GM19025 (cell line): ENCODE results near the gene SDC1.

Experiments
- ATAC-seq: cut with Tn5 transposase; IDR thresholded peaks from one replicate; pipeline ENCODE4 v1.9.1; 2021; ENCODE audit warnings: mild to moderate bottlenecking, low read depth, moderate library complexity; ENCODE audit not compliant: unreplicated experiment

The SDC1 gene

GRCh38 chr2:20186855-20187187 is 38.1 kb downstream of the SDC1 start:
- ATAC-seq: no peak

- ATAC-seq: no peak
Measured at GRCh38 chr2:20186078-20186854, 38.7 kb downstream of the SDC1 start.

GRCh38 chr2:20185176-20186022 is 39.5 kb downstream of the SDC1 start:
- no peak for ATAC-seq

- no peak for ATAC-seq
Measured at GRCh38 chr2:20184067-20184938, 40.6 kb downstream of the SDC1 start.

DNA sequence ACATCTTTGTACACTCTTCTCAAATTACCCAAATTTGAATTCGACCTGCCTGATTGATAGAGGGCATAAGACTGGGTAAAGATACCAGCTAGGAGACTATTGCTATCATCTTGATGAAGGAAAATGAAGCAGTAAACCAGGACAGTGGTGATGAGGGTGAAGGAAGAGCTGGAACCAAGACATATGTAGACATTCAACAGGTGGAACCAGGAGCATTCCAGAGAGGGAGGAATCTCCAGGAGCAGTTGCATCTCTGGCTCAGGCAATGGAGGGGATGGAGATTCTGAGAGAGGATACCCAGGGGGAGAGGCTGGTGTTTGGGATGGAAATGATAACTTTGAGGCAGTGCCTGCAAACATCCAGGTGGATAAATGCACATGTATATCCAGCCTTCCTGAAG is 41.6 kb downstream of the SDC1 start:
- no peak for ATAC-seq

GRCh38 chr2:20182241-20182931 is 42.5 kb downstream of the SDC1 start:
- no peak for ATAC-seq

DNA sequence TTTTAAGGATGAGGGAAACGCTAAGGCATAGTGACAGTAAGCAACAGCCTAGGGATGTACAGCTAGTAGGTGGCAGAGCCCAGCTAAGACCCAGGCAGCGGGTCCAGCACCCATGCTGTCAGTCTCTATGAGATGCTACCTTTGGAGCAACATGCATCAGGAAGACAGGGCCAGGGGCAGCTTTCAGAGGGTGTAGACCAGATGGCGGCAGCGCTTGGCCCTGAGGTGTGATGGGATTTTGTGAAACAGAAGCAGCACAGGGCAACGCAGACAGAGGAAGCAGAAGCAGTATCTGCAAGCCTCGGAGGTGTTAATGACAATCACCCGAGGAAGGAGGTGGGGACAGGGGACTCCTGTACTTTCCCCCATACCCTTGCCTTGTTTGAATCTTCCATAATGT is 43.2 kb downstream of the SDC1 start:
- ATAC-seq: no peak

- no peak for ATAC-seq
Measured at GRCh38 chr2:20180676-20181648, 44.0 kb downstream of the SDC1 start.

DNA sequence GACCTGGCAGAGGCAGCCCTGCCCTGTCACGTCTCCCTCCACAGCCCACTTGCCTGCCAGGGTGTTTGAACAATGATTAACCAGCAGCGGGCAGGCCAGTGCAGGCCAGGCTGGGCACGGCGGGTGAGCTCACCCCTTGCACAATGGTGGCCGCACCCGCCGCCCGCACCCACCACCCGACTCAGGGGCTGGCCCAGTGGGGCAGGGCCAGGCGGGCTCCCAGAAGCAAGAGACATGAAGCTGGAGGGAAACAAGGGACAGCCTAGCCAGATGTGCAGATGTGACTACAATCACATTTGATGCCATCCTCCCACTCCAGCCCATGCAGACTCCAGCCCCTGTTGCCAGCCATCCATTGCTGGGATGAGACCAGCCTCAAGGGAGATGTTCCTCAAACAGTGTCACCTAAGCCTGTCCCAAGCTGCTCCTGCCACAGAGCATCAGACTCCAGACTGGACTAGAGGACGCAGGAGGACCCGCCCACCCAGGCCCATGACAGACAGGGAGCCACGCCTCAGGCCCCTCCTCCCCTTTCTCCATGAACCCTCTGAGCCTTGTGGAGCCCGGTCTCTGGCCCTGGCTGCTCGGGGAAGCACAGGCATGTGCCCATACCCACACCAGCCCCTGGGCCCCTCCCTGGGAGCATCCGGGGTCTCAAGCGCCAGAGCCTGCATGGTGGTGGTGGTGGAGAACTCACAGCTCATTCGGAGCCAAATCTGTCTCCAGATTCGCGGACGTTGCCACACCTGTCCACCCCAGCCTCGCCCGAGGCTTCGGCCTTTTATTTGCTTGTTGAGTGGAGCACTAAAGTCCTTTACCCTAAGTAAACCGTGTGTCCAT is 45.0 kb downstream of the SDC1 start:
- no peak for ATAC-seq

DNA sequence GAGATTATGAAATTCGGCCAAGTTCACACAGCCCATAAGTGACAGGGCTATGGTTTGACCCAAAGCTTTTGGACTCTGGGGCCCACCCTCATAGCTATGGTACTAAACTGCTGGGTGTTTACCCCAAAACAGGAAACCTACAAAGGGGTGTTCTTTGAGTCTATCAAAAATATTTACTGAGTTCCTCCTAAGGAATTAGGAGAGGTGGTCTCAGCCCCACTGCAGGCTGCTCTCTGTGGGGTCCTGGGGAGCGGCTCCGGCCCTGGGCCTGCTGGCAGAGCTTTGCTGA is 45.5 kb downstream of the SDC1 start:
- ATAC-seq: no peak

DNA sequence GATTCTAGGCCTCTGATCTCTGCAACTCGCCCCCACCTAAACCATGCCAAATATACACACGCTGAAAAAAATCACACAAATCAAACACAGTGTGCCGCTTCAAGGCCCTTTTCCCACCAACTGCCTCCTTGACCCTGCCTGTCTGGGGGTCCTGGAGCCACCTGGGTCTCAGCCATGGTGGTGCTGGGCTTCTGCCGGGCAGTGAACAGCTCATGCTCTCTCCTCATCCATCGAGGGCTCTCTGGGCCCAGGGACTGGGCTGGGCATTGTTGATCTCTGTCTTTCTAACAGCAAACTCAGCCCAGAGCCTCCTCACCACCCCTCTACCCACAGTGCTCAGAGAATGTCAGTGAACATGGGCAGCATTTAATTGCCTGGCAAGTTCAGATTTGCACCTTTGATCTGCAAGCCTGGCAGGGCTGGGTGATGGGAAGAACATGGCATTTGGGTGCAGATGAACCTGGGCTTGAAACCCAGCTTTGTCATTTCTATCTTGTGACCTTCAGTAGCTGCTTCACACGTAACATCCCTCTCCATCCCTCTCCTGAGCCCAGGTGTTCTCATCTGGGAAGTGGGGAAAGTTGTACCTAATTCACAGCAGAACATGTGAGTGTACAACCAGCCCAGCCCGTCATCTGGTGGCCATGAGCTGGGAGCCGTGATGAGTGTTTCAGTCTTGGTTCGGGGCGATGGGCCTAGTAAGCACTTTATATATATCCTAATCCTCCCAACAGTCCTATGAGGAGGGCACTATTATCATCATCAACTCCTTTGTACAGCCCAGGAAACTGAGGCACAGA is 46.1 kb downstream of the SDC1 start:
- no peak for ATAC-seq

- no peak for ATAC-seq
Measured at GRCh38 chr2:20178249-20178607, 46.7 kb downstream of the SDC1 start.

DNA sequence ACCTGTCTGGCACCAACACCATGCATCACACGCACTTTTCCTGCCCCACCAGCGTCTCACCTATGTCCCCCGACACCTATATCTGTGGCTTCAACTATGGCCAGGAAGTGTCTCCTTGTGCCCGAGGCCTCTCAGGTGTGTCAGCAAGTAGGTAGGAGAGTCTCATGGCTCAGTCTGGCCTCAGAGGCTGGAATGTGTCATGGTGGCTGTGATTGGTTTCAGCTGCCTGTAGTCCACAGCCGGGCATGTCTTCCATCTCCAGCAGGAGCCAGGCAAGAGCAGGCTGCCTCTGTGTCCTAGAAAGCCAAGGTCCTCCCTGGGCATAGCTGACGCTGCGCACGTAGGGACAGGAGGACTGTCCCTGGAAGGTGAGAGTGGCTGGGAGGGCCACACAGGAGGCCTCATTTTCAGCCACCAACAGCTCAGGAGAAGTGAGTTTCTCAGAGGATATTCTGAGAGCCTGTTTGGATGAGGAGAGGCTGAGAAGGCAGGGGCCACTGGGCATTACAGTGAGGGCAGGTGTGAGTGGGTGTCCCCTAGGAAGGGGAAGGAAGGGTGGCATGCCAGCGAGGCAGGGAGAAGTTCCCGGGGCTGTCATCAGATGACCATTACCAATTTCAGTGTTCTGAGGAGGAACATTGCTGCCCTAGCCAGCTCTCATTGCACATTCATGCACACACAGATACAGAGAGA is 47.2 kb downstream of the SDC1 start:
- no peak for ATAC-seq

DNA sequence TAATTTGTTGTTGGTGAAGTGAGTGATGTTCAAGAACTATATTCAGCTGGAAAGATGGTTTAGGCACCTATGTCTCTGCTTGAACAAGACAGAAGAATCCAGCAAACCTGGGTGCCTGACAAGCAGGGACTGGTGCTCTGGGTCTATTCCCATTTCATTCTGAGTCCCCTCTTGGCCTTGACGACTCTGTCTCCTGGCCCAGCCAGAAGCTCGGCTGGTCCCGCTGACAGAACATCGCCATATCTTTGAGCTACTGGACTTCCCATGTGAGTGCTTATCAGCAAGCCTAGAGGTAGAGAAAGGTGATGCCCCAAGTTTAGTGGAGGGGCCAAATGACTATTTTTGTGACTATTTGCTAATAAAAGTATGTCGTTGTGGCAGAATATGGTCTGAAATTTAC is 48.2 kb downstream of the SDC1 start:
- no peak for ATAC-seq

DNA sequence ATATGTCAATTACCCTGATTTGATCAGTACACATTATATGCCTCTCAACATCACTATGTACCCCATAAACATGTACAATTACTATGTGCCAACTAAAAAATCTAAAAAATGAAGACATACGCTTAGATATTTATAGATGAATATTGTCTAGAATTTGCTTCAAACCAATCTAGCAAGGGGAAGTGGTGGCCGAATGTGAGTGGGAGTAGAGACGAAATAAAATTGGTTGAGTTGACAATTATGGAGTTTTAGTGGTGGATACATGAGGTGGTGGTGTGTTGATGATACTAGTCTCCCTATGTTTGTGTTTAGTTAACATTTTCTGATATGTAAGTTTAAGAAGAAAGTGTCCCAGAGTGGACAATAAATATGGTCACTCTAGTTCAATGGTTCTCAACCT is 49.0 kb downstream of the SDC1 start:
- no peak for ATAC-seq

- no peak for ATAC-seq
Measured at GRCh38 chr2:20175267-20175666, 49.7 kb downstream of the SDC1 start.

DNA sequence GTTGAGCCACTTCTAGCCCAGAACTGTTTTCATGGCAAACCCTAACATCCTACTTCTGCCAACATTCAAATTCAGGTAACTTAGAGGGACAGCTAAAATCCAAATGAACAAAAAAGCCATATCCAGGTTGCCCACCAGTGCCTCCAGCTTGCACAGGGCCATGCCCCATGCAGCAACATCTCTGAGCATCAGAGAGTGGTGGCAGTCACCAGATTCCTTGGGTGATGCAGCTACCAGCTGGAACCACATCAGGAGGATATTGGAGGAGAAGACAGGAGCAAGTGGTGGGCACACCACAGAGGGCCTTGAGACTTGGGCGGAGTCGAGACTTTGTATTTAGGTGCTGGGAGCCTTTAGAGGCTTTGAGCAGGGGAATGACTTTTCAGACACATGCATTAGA is 50.5 kb downstream of the SDC1 start:
- no peak for ATAC-seq
